ENCODE results near the gene DNAJC18.

- TF ChIP-seq CTCF (conservative IDR thresholded peaks at IDR 0.05; ENCODE audit: low read length) = no peak
- no peak for TF ChIP-seq EZH2phosphoT487 (IDR thresholded peaks at IDR 0.05; ENCODE audit: borderline replicate concordance)
These were observed 77.4 kb downstream of the DNAJC18 start for GRCh38 chr5:139361835-139362429.
